H1 (cell line): ENCODE data around the gene DPYSL4. TPM values are rescaled to one million over a fixed set of nuclear protein-coding genes. Genes with fewer than 3 reads are reported as not detected.

Experiments used
- CBX8 ChIP-seq: fragments of 300-800, 300-1000 bp; sonication (generic); IDR thresholded peaks from 2 replicates; pipeline ENCODE4 v1.7.1; 2016; ENCODE audit warnings: low read depth, low read length, borderline replicate concordance
- CEBPB ChIP-seq: IDR thresholded peaks from 2 replicates; pipeline ENCODE4 v1.6.1; 2012; ENCODE audit warnings: low read depth, low read length
- SIX5 ChIP-seq: IDR thresholded peaks from 2 replicates; pipeline ENCODE4 v1.6.1; 2011; ENCODE audit warnings: mild to moderate bottlenecking, low read depth, low read length
- polyA plus RNA-seq, 7 experiments: library from polyadenylated mRNA; depleted of rRNA in 3 of 7; stranded (reverse) in 5 of 7; unstranded in 2 of 7; fragments of >200 nt in 5 of 7; fragments of 200-250 nt in 2 of 7; gene quantifications; 1 replicate in 5 of 7; 2 replicates in 1 of 7; 4 replicates in 1 of 7; pipeline versions ENCODE4 v1.2.1 to v1.2.3, GENCODE V29; 2011 to 2013; ENCODE audit warnings: missing spikeins in 2 of 7, mixed read lengths in 2 of 7
- total RNA-seq: library from RNA; stranded (reverse); fragmentation: NEBNext Ultra II Directional; extraction: Animal tissue kit (Norgen Biotek cat#: 25700); gene quantifications from 2 replicates; pipeline ENCODE4 v1.2.1, GENCODE V29; 2021
- TF ChIP-seq, protein P1 (sequence below): fragments of 300-600 bp; sonication (generic); IDR thresholded peaks from 2 replicates; pipeline ENCODE4 v1.7.1; 2012; ENCODE audit warnings: low read length, moderate library complexity, mild to moderate bottlenecking, inconsistent platforms; ENCODE audit not compliant: insufficient replicate concordance

DPYSL4 gene
- total and polyA plus RNA-seq, 2 of the 8 experiments (the other 6 are each of a cell fraction or from before 2014, with no cell fraction given) = 12.9 to 15.2 TPM

- TF ChIP-seq, protein P1, sequence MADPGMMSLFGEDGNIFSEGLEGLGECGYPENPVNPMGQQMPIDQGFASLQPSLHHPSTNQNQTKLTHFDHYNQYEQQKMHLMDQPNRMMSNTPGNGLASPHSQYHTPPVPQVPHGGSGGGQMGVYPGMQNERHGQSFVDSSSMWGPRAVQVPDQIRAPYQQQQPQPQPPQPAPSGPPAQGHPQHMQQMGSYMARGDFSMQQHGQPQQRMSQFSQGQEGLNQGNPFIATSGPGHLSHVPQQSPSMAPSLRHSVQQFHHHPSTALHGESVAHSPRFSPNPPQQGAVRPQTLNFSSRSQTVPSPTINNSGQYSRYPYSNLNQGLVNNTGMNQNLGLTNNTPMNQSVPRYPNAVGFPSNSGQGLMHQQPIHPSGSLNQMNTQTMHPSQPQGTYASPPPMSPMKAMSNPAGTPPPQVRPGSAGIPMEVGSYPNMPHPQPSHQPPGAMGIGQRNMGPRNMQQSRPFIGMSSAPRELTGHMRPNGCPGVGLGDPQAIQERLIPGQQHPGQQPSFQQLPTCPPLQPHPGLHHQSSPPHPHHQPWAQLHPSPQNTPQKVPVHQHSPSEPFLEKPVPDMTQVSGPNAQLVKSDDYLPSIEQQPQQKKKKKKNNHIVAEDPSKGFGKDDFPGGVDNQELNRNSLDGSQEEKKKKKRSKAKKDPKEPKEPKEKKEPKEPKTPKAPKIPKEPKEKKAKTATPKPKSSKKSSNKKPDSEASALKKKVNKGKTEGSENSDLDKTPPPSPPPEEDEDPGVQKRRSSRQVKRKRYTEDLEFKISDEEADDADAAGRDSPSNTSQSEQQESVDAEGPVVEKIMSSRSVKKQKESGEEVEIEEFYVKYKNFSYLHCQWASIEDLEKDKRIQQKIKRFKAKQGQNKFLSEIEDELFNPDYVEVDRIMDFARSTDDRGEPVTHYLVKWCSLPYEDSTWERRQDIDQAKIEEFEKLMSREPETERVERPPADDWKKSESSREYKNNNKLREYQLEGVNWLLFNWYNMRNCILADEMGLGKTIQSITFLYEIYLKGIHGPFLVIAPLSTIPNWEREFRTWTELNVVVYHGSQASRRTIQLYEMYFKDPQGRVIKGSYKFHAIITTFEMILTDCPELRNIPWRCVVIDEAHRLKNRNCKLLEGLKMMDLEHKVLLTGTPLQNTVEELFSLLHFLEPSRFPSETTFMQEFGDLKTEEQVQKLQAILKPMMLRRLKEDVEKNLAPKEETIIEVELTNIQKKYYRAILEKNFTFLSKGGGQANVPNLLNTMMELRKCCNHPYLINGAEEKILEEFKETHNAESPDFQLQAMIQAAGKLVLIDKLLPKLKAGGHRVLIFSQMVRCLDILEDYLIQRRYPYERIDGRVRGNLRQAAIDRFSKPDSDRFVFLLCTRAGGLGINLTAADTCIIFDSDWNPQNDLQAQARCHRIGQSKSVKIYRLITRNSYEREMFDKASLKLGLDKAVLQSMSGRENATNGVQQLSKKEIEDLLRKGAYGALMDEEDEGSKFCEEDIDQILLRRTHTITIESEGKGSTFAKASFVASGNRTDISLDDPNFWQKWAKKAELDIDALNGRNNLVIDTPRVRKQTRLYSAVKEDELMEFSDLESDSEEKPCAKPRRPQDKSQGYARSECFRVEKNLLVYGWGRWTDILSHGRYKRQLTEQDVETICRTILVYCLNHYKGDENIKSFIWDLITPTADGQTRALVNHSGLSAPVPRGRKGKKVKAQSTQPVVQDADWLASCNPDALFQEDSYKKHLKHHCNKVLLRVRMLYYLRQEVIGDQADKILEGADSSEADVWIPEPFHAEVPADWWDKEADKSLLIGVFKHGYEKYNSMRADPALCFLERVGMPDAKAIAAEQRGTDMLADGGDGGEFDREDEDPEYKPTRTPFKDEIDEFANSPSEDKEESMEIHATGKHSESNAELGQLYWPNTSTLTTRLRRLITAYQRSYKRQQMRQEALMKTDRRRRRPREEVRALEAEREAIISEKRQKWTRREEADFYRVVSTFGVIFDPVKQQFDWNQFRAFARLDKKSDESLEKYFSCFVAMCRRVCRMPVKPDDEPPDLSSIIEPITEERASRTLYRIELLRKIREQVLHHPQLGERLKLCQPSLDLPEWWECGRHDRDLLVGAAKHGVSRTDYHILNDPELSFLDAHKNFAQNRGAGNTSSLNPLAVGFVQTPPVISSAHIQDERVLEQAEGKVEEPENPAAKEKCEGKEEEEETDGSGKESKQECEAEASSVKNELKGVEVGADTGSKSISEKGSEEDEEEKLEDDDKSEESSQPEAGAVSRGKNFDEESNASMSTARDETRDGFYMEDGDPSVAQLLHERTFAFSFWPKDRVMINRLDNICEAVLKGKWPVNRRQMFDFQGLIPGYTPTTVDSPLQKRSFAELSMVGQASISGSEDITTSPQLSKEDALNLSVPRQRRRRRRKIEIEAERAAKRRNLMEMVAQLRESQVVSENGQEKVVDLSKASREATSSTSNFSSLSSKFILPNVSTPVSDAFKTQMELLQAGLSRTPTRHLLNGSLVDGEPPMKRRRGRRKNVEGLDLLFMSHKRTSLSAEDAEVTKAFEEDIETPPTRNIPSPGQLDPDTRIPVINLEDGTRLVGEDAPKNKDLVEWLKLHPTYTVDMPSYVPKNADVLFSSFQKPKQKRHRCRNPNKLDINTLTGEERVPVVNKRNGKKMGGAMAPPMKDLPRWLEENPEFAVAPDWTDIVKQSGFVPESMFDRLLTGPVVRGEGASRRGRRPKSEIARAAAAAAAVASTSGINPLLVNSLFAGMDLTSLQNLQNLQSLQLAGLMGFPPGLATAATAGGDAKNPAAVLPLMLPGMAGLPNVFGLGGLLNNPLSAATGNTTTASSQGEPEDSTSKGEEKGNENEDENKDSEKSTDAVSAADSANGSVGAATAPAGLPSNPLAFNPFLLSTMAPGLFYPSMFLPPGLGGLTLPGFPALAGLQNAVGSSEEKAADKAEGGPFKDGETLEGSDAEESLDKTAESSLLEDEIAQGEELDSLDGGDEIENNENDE = no peak
- TF ChIP-seq CBX8 (no peak), SIX5 (no peak), CEBPB (no peak)
Measured at GRCh38 chr10:132152896-132153580, 33.7 kb upstream of the DPYSL4 start (continued).
